Peyer's patch (tissue), 4 donors: ENCODE results near the gene TYW1B.
"Not testable (repeated sequence)": the region's sequence is repeated elsewhere in the genome, so short reads cannot be mapped to it uniquely, and the experiment has no call there.

Source experiments
- CTCF ChIP-seq, 6 experiments: fragments of 450-650 bp in 4 of 6; fragments of 200-600 bp in 2 of 6; sonication (generic) in 1 of 6; IDR thresholded peaks; one replicate each; pipeline ENCODE4 v1.5.1; 2017 to 2019; ENCODE audit warnings: antibody characterized with exemption in 6 of 6, mild to moderate bottlenecking in 3 of 6, moderate library complexity in 1 of 6
- POLR2A ChIP-seq, 2 donors: fragments of 450-650 bp; IDR thresholded peaks; one replicate each; pipeline ENCODE4 v1.5.1; 2017; ENCODE audit warnings: antibody characterized with exemption in 2 of 2, mild to moderate bottlenecking in 2 of 2, moderate library complexity in 2 of 2

- not testable (repeated sequence) for TF ChIP-seq CTCF, POLR2A (IDR thresholded peaks at IDR 0.05)
These were observed 224.5 kb downstream of the TYW1B start for GRCh38 chr7:72603476-72603875.
